HG03575 (cell line): ENCODE data around the gene RSRC1.
"Not testable (repeated sequence)": the region's sequence is repeated elsewhere in the genome, so short reads cannot be mapped to it uniquely, and the experiment has no call there.

ENCODE experiments used
- ATAC-seq: cut with Tn5 transposase; IDR thresholded peaks from one replicate; pipeline ENCODE4 v1.9.1; 2021; ENCODE audit not compliant: unreplicated experiment, insufficient number of reproducible peaks, low FRiP score; ENCODE audit errors: extremely low read depth

Gene RSRC1

DNA sequence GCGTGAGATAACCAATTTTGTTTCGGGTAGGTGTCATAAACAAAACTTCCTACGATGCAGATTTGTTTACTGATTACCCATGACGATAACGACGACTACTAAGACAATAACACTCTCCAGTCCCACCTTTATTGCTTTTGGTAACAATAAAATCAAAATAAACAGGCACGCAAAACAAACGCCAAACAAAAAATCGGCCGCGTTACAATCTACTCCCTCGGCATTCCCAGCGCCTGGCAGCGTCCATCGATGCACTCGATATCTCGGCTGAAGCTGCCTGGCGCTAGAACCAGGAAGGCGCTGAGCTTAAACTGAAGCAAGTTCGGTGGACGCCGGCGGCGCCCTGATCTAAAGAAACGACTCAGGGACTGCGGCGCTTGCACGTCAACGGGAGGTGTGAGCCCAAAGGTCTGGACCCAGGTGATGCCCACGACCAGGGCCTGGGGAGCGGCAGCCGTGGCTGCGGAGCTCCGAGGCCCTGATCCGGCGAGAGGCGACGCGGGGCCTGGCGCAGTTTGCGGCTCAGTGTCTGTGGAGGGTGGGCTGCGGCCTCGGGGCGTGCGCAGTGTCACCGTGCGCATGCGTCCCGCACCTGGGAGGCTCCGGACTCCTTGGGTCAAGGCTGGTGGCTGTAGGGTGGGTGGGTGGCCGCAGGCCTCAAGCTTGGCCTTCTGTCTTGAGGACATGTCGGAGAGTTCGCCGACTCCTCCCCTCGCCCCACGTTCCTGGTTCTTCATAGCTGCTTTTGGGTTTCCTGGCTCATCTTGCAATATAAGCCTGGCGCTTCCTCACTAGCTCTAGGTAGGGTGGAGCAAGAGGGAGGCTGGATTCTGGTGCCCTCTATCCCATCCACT, at the start of gene RSRC1:
TSS of gene RSRC1 (plus strand) at position 286 of the 854 bp plus-strand sequence. CDS start 12,016 bp downstream, outside the sequence.
- ATAC-seq = peak; percentile 60

GRCh38 chr3:158065574-158065973, 44.3 kb upstream of the RSRC1 start:
- ATAC-seq = not testable (repeated sequence)

- ATAC-seq = no peak
These were observed 37.1 kb upstream of the RSRC1 start for GRCh38 chr3:158072790-158073189.

GRCh38 chr3:158074591-158074990, 35.3 kb upstream of the RSRC1 start:
- ATAC-seq = no peak

DNA sequence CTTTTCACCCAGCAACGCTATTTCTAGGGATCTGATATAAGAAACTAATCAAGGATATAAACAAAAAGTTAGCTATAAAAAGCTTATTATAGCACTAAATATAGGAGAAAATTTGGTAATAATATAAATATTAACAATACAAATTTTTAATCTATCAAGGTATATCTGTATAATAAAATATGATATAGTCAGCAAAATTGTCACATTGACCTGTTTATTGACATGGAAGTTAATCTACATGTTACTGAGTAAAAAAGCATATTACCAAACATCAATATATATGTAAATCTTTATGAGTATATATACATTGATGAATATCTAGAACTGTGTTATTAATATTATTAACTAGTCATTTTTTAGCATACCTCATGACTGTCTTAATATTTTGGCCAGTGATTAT, 30.3 kb upstream of the RSRC1 start:
- ATAC-seq = no peak

DNA sequence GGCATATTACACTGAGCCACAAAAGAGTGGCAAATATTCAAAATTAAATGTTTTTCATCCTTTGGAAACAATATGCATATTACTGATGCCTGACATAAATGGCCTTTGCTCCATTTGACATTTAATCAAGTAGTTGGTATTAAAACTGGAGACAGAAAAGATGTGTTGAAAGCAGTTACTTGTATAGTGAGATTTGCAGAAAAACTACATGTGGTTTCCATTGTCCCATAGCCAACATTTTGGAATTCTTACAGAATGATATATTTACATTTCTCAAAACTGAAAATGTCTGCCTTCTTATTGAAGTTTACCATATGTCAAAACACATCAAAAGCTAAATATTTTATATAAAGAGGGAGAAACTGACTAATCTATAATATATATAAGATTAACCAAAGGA, 25.2 kb upstream of the RSRC1 start:
- ATAC-seq = no peak

DNA sequence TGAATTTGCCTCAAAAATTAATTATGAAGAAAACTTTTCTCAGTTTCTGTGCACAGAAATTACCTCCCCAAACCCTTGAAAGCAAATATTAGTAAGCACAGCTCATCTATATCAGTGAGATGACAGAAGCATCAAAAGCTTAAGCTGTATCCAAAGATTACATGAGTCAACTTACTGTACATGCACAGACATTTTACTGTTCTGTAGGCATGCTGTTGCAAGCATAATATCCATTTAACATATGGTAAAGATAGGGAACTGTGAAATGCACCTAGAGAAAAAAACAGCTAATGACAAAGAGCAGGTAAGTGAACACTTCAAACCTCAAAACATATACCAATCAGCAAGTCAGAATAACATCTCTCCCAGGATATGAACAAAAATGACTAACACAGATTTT, 24.5 kb upstream of the RSRC1 start:
- no peak for ATAC-seq

DNA sequence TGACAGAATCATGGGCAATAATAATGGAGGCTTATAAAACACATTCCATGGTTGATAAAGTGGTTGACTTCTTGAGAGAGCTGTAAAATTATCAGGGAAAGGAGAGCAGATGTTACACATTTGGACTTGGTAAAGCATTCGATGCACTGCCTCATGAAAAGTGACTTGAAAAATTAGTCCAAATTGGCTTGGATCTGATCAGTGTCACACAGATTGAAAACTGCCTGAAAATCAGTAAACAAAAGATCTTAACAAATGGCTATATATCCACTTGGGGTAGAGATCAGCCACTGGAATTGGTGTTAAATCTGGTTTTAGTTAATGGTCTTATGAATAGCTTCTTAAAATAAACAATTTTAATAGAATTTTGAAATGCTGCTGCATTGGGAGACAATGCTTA, 24.0 kb upstream of the RSRC1 start:
- ATAC-seq = no peak

DNA sequence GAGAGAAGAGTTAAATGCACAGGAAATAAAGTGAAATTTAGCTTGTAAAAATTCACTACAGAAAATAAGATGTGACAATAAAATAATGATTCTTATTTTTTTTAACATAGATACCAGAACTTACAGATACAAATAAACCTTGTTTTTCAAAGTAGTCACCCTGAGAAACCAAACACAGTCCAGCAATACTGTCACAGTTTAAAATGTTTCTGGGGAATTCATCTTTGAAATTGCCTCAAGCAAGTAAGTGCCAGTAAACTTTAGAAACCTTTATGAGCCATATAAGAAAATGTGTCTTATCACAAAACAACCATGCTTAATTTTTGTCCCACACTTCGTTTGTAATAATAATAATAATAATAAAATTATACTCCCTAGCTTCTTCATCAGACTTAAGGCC, 23.5 kb upstream of the RSRC1 start:
- ATAC-seq = no peak

GRCh38 chr3:158086776-158087175, 23.1 kb upstream of the RSRC1 start:
- ATAC-seq = no peak

GRCh38 chr3:158091531-158091930, 18.4 kb upstream of the RSRC1 start:
- ATAC-seq = no peak

GRCh38 chr3:158093526-158093925, 16.4 kb upstream of the RSRC1 start:
- no peak for ATAC-seq

- no peak for ATAC-seq
These were observed 15.4 kb upstream of the RSRC1 start for GRCh38 chr3:158094235-158095110.

DNA sequence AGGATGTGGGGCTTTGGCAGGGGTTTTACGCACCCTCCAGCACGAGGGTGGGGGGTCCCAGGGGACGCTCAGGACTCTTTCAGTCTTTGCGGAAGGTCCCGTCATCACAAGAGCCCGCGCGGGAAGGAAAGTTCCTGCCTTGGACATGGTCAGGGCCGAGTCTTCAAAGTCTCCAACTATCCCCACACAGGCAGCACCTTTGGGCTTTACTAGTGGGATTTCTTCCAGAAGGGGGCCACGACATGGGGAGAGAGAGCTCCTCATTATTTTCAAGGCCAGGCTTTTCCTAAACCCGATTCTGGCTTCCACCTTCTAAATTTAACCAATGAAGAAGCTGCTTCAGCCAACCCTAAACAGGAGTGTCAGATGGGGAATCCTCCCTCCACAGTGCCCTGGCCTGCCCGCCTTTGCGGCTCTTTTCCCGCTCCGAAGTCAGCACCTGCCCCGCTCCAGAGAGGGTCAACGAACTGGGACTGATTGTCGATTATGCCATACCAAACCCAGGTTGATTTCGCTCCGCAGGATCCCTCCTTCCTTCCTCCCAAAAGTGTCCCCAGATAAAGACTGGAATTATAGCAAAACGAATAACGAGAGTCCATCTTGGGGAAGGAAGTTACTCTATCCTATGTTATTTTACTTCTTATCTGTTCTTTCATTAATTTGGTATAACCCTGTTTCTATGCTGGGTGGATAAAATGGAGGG, 14.6 kb upstream of the RSRC1 start:
- ATAC-seq = no peak

- ATAC-seq = no peak
These were observed 13.8 kb upstream of the RSRC1 start for GRCh38 chr3:158095814-158096704.

- no peak for ATAC-seq
These were observed 12.8 kb upstream of the RSRC1 start for GRCh38 chr3:158097081-158097592.

GRCh38 chr3:158097593-158098308, 12.1 kb upstream of the RSRC1 start:
- ATAC-seq = peak; percentile 58

DNA sequence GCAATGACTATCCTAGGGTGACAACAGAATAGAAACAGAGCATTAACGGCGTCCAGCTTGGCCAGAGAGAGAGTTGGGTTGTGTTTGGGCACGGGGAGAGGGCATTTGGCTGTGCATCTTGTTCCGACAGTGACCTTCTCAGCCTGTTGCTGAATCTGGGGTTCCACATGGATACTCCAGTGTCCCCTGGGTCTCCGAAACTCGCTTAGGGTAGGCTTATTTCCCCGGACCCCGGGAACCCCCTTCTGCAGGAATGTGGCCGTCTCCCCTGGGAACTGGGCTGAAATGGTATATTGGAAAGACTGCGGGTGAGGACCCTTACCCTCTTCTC, 11.6 kb upstream of the RSRC1 start:
- ATAC-seq = no peak
